BJ (cell line): ENCODE data around the gene OGT. TPM values are rescaled to one million over a fixed set of nuclear protein-coding genes. Genes with fewer than 3 reads are reported as not detected.
A peak's percentile ranks its signal among the peaks of the same experiment; 100 is the strongest.

Experiments
- CTCF ChIA-PET: fragments of 350-600 bp; formaldehyde crosslinking; extraction: SDS; loops from one replicate; lab custom pipeline; 2021; ENCODE audit warnings: antibody characterized with exemption, inconsistent platforms; lab: Yijun Ruan, JAX
- POLR2A ChIA-PET: fragments of 300-600 bp; sonication (Branson Sonifier 250); formaldehyde crosslinking; extraction: SDS; loops from one replicate; lab custom pipeline; 2021; ENCODE audit warnings: antibody characterized with exemption; lab: Charles Lee
- DNase-seq: peaks from one replicate; pipeline ENCODE4 v3.0.0-alpha.2; 2011; ENCODE audit warnings: low read depth
- H3K27me3 ChIP-seq: 2 replicates; pipeline ENCODE4 v1.6.0; 2011; ENCODE audit warnings: low read length; ENCODE audit not compliant: control insufficient read depth, insufficient read depth
- H3K36me3 ChIP-seq: 2 replicates; pipeline ENCODE4 v1.5.1; 2011; ENCODE audit warnings: low read length; ENCODE audit not compliant: control insufficient read depth, insufficient read depth
- H3K4me3 ChIP-seq: 2 replicates; pipeline ENCODE4 v1.5.1; 2011; ENCODE audit warnings: low read depth, mild to moderate bottlenecking, control low read depth, low read length
- CTCF ChIP-seq: IDR thresholded peaks from 2 replicates; pipeline ENCODE4 v1.5.1; 2011; ENCODE audit warnings: low read depth, mild to moderate bottlenecking, control low read depth, inconsistent platforms, low read length, moderate library complexity; ENCODE audit not compliant: insufficient read depth
- polyA plus RNA-seq: library from polyadenylated mRNA; depleted of rRNA; stranded (reverse); fragments of >200 nt; gene quantifications from 2 replicates; pipeline ENCODE4 v1.2.3, GENCODE V29; 2011; rRNA removed
- small RNA-seq: library from RNA; depleted of rRNA; stranded (forward); fragments of <200 nt; gene quantifications from one replicate; pipeline ENCODE3, GENCODE V24; 2012; ENCODE audit warnings: low replicate concordance, low read depth; ENCODE audit not compliant: insufficient read length

OGT gene
- polyA plus RNA-seq, 1 experiment, result 280 TPM

DNA sequence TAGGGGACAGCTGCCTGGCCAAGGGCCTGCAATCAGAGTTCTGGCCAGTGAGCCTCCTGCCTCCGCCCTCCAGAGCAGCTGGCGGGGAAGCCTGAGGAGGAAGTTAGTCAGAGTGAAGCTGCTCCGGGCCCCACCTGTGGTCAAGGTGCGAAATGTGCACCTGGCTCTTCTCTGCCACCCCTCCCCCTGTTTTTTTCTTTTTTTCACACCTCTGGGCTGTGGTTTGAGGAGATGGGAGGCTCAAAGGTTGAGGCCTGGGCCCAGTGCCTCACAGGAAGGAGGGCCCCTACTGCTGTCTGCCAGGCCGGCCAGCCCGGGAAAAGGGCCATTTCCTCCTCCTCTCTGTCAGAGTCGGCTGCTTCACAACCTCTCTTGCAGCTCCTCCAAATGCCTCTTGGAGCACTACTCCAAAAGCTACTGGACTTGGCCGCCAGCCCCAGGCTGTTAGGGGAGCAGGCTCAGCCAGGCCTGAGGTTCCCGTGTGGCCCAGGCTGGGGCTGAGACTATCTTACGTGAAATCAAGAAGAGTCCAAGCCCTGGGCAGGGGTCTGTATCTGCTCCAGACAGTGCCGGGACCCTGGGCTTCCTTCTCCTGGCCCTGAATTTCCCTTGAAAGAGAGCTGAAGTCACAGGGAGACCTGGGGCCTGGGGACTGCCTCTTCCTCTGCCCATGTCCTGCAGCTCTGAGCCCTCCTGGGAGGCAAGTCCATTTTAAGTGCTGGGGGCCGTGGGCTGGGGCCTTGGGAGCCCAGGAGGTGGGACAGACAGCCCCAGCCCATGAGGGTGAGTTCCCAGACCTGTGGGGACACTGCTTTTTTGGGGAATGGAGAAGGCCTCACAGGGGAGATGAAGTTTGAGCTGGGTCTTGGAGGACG lies 89.9 kb downstream of the OGT start:
- DNase-seq, result no peak
- Histone ChIP-seq H3K4me3 (no peak overlapping the region), H3K27me3 (no peaks in the 10 kb centered on the region), H3K36me3 (no peaks in the 10 kb centered on the region)
- ChIA-PET CTCF (interaction anchor here (0.6 to 1.6 kb wide), 5 partner anchors 10 to 204 kb away, joined by 3 to 6 read pairs (median 3); no protein-coding TSS in a partner anchor), POLR2A (no interaction called here)
- peak; percentile 47 for TF ChIP-seq CTCF

- TF ChIP-seq CTCF, result no peak
- CTCF ChIA-PET, result interaction anchor here (1.5 to 1.6 kb wide), 2 partner anchors 10 to 14 kb away, joined by 3 to 6 read pairs; no protein-coding TSS in a partner anchor
- POLR2A ChIA-PET, result no interaction called here
- Histone ChIP-seq H3K36me3 (no peaks in the 10 kb centered on the region), H3K27me3 (no peaks in the 10 kb centered on the region), H3K4me3 (no peak overlapping the region)
- DNase-seq, result no peak
These were observed 90.8 kb downstream of the OGT start for GRCh38 chrX:71623714-71624113.

DNA sequence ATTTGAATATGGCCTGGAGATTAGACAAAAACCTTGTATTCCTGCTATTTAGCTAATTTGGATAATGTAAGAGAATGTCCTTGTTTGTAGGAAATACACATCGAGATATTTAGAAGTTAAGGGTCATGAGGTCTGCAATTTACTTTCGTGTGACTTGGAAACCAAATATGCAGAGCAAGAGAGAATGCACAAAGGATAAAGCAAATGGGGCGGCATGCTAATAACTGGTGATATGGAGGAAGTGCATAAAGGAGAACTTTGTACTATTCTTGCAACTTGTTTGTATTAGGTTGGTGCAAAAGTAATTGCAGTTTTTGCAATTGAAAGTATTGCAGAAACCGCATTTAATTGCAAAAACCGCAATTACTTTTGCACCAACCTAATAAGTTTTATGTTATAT lies 92.6 kb downstream of the OGT start:
- CTCF ChIA-PET, result no interaction called here

More for the DNA sequence above, 92.6 kb downstream of the OGT start:
- POLR2A ChIA-PET, result no interaction called here
- Histone ChIP-seq H3K27me3 (no peaks in the 10 kb centered on the region), H3K36me3 (no peaks in the 10 kb centered on the region), H3K4me3 (no peak overlapping the region)
- no peak for DNase-seq
- TF ChIP-seq CTCF, result no peak

Small RNA genes lying within 50 kb of the gene (small RNA-seq; reads per million reads assigned to genes)
- gene RF00019, result not detected

Other genes with a start within 250 kb of the OGT start
- 233 and 276 TPM in 2 replicates for gene NONO, start 249.5 kb upstream of the OGT start, polyA plus RNA-seq
- gene ITGB1BP2, start 231.4 kb upstream of the OGT start, polyA plus RNA-seq, result 6.8 and 10.5 TPM in 2 replicates
- gene TAF1, start 166.7 kb upstream of the OGT start, polyA plus RNA-seq, result 11.1 and 17.0 TPM in 2 replicates
- gene GCNA, start 45.3 kb downstream of the OGT start, polyA plus RNA-seq, result 2.4 and 3.0 TPM in 2 replicates
- gene CXCR3, start 85.4 kb downstream of the OGT start, polyA plus RNA-seq, result not detected in 2 replicates
- not detected in 2 replicates for gene CXorf49, start 185.2 kb downstream of the OGT start, polyA plus RNA-seq
- gene CXorf49B, start 230.2 kb downstream of the OGT start, polyA plus RNA-seq, result not detected in 2 replicates